NCI-H1105 (cell line): ENCODE data around the gene DYNC1LI2.
A peak's percentile ranks its signal among the peaks of the same experiment; 100 is the strongest.
"Not testable (repeated sequence)": the region's sequence is repeated elsewhere in the genome, so short reads cannot be mapped to it uniquely, and the experiment has no call there.

Experiments
- DNase-seq: peaks from one replicate; lab custom pipeline; 2025; lab: John Stamatoyannopoulos, UW

The DYNC1LI2 gene

DNA sequence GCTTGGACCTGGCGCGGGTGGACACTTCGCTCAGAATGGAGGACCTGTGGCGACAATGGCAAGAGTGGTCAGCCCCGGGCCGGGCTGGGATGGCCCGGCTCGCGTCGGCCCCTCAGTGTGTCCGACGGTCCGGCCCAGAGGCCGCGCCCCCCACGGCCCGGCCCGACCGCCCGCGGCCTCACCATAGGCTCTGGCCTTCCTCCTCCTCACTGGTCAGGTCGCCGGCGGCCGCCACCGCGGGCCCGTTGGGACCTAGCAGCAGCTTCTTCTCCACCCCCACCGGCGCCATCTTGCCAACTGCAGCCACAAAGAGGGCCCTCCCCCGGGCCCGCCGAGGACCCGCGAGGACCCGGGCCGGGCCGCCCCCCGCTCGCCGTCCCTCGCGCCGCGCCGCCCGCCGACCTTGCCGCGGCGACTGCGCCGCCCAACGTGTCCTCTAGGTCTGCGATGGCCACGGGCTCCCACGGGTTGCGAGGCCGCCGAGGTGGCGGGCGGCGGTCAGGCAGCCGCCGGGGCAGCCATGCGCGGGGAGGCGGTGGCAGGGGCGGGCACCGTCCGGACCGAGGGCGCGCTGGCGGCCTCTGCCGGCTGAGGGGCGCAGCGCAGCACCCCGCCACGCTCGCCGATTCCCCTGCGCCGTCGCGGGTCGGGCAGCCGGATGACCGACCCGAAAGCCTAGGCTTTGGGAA is at the start of gene DYNC1LI2:
Gene DYNC1LI2 (minus strand): TSS at position 307 of the 689 bp plus-strand sequence. CDS start 18 bp downstream, at position 289.
- peak; percentile 40 for DNase-seq

DNA sequence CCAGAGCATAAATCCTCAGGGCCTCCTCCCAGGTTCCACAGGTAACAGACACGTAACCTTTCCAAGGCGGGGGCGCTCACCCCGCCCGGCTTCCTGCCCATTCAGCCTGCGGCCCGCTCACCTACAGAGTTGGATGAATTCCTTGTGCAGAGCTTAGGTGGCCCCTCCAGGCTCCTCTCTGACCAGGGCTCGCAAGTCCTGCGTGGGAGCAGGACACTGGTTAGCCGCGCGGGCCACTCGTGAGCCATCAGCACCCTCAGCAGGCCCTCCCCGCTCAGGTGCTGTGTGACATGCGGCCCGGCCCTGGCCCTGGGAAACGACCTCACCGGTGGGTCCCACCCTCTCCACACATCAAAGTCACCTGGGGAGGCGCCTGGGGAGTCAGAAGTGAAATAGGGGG is 49.4 kb upstream of the DYNC1LI2 start:
- no peak for DNase-seq

GRCh38 chr16:66798161-66798560 is 46.8 kb upstream of the DYNC1LI2 start:
- DNase-seq: no peak

DNA sequence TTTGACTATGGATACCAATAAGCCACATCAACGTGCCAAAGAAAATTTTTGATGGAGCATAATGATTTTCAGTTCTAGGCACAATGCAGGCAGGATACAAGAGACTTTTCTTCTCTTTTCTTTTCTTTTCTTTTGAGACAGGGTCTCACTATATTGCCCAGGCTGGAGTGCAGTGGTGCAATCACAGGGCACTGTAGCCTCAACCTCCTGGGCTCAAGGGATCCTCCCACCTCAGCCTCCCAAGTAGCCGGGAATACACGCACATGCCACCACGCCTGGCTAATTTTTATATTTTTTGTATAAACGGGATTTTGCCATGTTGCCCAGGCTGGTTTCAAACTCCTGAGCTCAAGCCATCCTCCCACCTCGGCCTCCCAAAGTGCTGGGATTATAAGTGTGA is 42.6 kb upstream of the DYNC1LI2 start:
- DNase-seq: not testable (repeated sequence)

DNA sequence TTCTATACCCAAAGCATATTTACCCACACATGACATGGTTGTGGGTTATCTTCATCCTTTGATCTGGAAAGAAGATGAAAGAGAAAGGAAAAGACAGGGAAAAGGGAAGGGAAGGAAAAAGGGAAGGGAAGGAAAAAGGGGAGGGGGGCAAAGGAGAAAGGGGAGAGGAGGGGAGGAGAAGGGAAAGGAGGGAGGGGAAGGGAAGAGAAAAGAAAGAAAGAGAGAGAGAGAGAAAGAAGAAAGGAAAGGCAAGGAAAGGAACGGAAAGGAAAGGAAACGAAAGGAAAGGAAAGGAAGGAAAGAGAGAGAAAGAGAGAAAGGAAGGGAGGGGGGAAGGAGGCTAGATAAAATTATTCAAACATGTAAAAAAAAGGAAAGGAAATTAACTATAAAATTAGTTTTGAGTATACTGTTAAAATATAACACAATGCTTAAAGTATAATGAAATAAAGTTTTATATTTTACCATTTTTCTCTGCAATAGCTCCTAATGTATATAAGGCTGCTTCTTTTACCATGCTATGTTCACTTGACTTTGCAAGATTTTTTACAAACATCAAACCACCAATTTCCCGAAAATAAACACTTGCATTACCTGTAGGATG is 38.8 kb upstream of the DYNC1LI2 start:
- no peak for DNase-seq

GRCh38 chr16:66787427-66787826 is 36.0 kb upstream of the DYNC1LI2 start:
- DNase-seq: no peak

GRCh38 chr16:66786551-66786950 is 35.1 kb upstream of the DYNC1LI2 start:
- DNase-seq: no peak

DNA sequence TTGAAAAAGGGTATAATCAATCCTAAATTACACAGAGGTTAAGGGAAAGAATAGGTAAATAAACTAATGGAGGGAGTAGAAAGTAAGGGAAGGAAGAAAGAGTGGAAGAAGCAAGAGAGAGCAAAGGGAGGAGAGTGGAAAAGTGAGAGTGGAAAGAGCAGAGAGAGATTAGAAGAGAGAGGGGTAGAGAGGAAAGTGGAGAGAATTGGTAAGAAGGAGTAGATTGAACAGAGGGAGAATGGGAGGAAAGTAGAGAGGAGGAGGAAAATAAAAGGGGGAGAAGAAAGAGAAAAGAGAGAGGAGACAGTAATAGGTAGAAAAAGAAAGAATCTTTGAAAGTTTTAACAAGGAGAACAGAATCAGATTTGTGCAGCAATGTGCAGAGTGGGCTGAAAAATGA is 25.0 kb upstream of the DYNC1LI2 start:
- no peak for DNase-seq

- no peak for DNase-seq
These were observed 23.6 kb upstream of the DYNC1LI2 start for GRCh38 chr16:66774981-66775380.

GRCh38 chr16:66758086-66758485 is 6.7 kb upstream of the DYNC1LI2 start:
- no peak for DNase-seq

DNA sequence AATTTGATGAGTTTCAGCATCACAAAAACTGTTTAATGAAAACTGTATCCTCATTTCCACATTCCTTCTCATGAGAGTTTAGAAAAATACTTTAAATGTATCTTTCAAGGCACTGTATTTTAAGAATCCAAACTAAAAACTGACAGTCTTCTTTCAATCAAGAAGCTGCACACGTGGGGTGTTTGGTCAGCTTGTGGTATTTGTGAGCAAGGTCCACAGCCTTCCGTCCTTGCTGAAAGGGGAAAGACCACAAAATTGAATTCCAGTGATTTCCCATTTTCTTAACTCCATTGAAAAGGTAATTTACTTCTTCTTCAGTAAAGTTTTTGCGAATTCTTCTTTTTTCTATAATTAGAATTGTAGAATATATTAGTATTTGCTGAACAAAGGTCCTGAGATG is 3.4 kb upstream of the DYNC1LI2 start:
- no peak for DNase-seq

DNA sequence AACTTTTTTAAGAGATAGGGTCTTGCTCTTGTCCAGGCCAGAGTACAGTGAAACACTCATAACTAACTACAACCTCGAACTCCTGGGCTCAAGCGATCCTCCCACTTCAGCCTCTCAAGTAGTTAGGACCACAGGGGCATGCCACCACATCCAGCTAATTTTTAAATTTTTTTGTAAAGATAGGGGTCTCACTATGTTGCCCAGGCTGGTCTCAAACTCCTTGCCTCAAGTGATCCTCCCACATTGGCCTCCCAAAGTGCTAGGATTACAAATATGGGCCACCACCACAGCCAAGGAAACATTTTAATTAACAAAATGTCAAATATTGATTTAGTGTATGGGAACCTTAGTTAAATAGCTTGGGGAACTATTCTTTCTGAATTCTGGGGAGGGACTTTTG is 2.8 kb upstream of the DYNC1LI2 start:
- DNase-seq: no peak

GRCh38 chr16:66752958-66753357 is 1.5 kb upstream of the DYNC1LI2 start:
- no peak for DNase-seq

GRCh38 chr16:66752379-66752778 is 970 bp upstream of the DYNC1LI2 start:
- no peak for DNase-seq

GRCh38 chr16:66751992-66752322 is 548 bp upstream of the DYNC1LI2 start:
- DNase-seq: no peak

DNA sequence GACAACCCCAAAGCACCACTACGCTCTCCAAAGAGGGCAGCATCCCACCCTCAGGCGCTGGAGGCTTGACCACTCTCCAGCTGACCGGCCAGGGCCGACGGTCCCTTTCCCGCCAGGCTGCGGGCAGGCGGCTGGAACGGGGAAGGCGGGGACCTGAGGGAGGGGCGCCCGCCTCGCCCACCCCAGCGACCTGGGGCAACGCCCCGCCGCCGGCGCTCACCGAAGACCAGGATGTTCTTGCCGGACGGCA is 431 bp downstream of the DYNC1LI2 start:
- no peak for DNase-seq

GRCh38 chr16:66750279-66751052 is 943 bp downstream of the DYNC1LI2 start:
- no peak for DNase-seq

GRCh38 chr16:66746682-66747081 is 4.7 kb downstream of the DYNC1LI2 start:
- DNase-seq: no peak

DNA sequence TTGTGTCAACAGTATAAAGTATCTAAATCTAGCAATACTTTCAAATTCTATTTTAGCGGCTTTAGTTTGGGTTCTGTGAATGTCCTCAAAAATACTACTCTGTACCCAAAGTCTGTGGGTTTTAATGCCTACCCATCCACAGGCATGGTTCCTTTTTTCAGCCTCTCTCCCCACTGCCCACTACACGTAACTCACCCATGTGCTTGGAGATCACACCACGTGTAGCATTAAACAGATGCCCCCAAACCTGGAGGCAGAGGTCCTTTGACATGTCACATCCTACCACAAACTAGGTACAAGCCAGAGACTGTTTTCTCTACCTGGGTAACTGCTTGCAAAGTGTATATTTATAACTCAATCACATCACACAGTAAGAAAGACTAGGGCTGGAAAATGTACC is 5.4 kb downstream of the DYNC1LI2 start:
- no peak for DNase-seq

- no peak for DNase-seq
These were observed 9.2 kb downstream of the DYNC1LI2 start for GRCh38 chr16:66741950-66742808.

GRCh38 chr16:66741169-66741900 is 10.1 kb downstream of the DYNC1LI2 start:
- no peak for DNase-seq

- DNase-seq: no peak
These were observed 10.9 kb downstream of the DYNC1LI2 start for GRCh38 chr16:66740533-66740932.
